Lower leg skin (tissue), 4 donors: Measurements from ENCODE around the gene CMTM5. TPM values are rescaled to one million over a fixed set of nuclear protein-coding genes. Genes with fewer than 3 reads are reported as not detected.

ENCODE experiments used
- DNase-seq, 2 donors: peaks; one replicate each; pipeline ENCODE4 v3.0.0-alpha.2; 2019; ENCODE audit warnings: low spot score in 2 of 2
- H3K4me3 ChIP-seq: fragments of 200-600 bp; sonication (generic); 2 replicates; pipeline ENCODE4 v1.5.1; 2017; ENCODE audit warnings: mild to moderate bottlenecking, low read depth; ENCODE audit not compliant: poor library complexity, severe bottlenecking
- CTCF ChIP-seq, 3 donors: fragments of 450-650 bp; IDR thresholded peaks; one replicate each; pipeline ENCODE4 v1.5.1; 2016; ENCODE audit warnings: antibody characterized with exemption in 3 of 3, mild to moderate bottlenecking in 3 of 3, moderate library complexity in 2 of 3
- POLR2A ChIP-seq, 2 donors: fragments of 450-650 bp; IDR thresholded peaks; one replicate each; pipeline ENCODE4 v1.6.1; 2016 to 2017; ENCODE audit warnings: antibody characterized with exemption in 2 of 2, mild to moderate bottlenecking in 1 of 2, moderate library complexity in 1 of 2
- WGBS, 2 donors: methylation state at CpG; one replicate each; pipeline ENCODE4 v1.1.5; 2018; 5-methylcytosine and 5-hydroxymethylcytosine counted together
- intact Hi-C: fragments of 100-400 bp; cut with DNase I; formaldehyde crosslinking; loops from one replicate; pipeline ENCODE4 v1.15.0; 2023; ENCODE audit warnings: low total_unique reads
- total RNA-seq, 4 donors: library from RNA; depleted of rRNA; stranded (reverse); fragments of >200 nt; gene quantifications; one replicate each; pipeline ENCODE4 v1.1.0, GENCODE V29; 2016

Gene CMTM5
- total RNA-seq, 4 donors from 2014 or later = 0.38 to 0.58 TPM; not detected in 2

- TF ChIP-seq POLR2A (IDR thresholded peaks at IDR 0.05) (no peak), CTCF (IDR thresholded peaks at IDR 0.05) (no peak)
- intact Hi-C loops = no loop called here
- H3K4me3 ChIP-seq = no peak overlapping the region
- WGBS, 2 donors = 82 to 84% methylated on average over 8 of the region's 8 CpGs
- peak in 1 of 2 donors; percentile 81 for DNase-seq
Observed at GRCh38 chr14:23357261-23357660, 19.6 kb upstream of the CMTM5 start.

GRCh38 chr14:23358042-23358441, 18.8 kb upstream of the CMTM5 start:
- WGBS, 2 donors = 89 to 90% methylated on average over 3 of the region's 3 CpGs
- intact Hi-C loops = no loop called here
- no peak for DNase-seq
- no peak overlapping the region for H3K4me3 ChIP-seq
- TF ChIP-seq CTCF (IDR thresholded peaks at IDR 0.05) = no peak
- TF ChIP-seq POLR2A (IDR thresholded peaks at IDR 0.05) = no peak

GRCh38 chr14:23358553-23359166, 18.2 kb upstream of the CMTM5 start:
- H3K4me3 ChIP-seq = no peak overlapping the region
- no peak for DNase-seq
- intact Hi-C loops = no loop called here
- WGBS, 2 donors = 86 to 87% methylated on average over 12 of the region's 12 CpGs
- TF ChIP-seq POLR2A (IDR thresholded peaks at IDR 0.05) (no peak), CTCF (IDR thresholded peaks at IDR 0.05) (no peak)

- 77% methylated on average over 6 to 10 of the region's 11 CpGs for WGBS, 2 donors
- DNase-seq = peak in 1 of 2 donors; percentile 73
- intact Hi-C loops = no loop called here
- TF ChIP-seq POLR2A (IDR thresholded peaks at IDR 0.05) = no peak
- no peak for TF ChIP-seq CTCF (IDR thresholded peaks at IDR 0.05)
- no peak overlapping the region for H3K4me3 ChIP-seq
Observed at GRCh38 chr14:23359167-23359626, 17.6 kb upstream of the CMTM5 start.

GRCh38 chr14:23359722-23360447, 17.0 kb upstream of the CMTM5 start:
- intact Hi-C loops = no loop called here
- TF ChIP-seq POLR2A (IDR thresholded peaks at IDR 0.05) (no peak), CTCF (IDR thresholded peaks at IDR 0.05) (no peak)
- no peak overlapping the region for H3K4me3 ChIP-seq
- peak in 1 of 2 donors; percentile 68 for DNase-seq
- 83 to 85% methylated on average over 22 of the region's 22 CpGs for WGBS, 2 donors
